Measurements from ENCODE around the gene ABHD2. TPM values are rescaled to one million over a fixed set of nuclear protein-coding genes. Genes with fewer than 3 reads are reported as not detected.

ABHD2 gene
- total and polyA plus RNA-seq, 2 donors, result 16.0 to 41.0 TPM

DNA sequence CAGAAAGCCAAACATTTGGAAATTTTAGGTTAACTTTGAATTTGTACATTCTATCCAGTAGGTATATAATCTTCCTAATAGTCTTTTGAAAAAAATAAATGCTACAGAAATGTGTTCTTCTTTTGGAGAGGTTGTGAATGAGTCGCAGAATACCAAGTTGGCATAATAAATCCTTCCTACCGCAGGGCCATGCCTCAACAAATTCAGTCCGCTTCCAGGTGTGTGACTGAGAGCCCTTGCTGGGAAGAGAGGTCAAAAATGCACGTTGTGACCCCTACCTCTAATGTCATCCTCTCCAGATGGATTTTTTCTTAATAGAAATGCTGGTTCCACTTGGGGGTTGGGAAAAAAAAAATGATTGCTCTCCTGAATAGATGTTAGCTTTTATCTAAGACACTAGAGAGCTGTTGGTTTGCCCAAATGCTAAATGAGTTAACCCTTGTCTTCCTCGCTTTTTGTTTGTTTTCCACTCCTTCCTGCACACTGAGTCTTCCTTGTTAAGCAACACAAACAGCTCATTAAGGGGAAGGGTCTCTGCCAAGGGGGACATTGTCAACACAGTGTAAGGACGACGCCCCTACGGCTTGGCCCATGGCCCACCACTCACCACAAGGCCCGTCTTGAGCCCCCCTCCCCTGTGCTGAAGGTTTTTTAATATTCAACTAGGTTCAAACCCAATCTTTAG is 99.2 kb downstream of the ABHD2 start:
- no peak for DNase-seq (ENCODE audit: extremely low spot score)
- Histone ChIP-seq H3K4me3 (ENCODE audit: low read depth, low read length) (no peak overlapping the region), H3K36me3 (ENCODE audit: insufficient read depth) (peaks cover 5% of the 10 kb centered on the region), H3K27ac (ENCODE audit: low read depth) (no peak overlapping the region), H3K4me1 (ENCODE audit: insufficient read depth) (no peaks in the 10 kb centered on the region)
- 88% methylated on average over 9 of the region's 9 CpGs for WGBS

DNA sequence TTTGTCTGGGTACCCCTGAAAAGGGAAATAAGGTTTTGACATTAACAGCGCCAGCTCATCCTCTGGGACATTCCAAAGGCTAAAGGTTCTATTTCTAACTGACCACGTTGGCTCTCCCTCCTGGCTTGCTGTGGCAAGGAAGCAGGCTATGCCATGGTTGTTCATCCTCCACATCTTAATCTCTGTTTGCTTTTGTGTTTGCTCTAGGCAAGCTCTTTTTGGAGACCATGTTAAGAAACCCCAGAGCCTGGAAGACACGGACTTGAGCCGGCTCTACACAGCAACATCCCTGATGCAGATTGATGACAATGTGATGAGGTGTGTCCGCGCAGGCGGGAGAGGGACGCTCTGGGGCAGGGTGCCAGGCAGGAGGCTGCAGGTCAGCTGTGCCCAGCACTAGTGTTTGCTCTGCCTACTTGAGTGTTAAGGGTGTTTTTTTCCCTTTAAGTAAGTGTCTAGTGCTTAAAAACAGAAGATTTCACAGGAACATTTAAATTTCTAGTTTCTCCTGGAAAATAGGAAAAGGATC is 99.8 kb downstream of the ABHD2 start:
- Histone ChIP-seq H3K4me3 (ENCODE audit: low read depth, low read length) (no peak overlapping the region), H3K4me1 (ENCODE audit: insufficient read depth) (no peaks in the 10 kb centered on the region), H3K27ac (ENCODE audit: low read depth) (no peak overlapping the region), H3K36me3 (ENCODE audit: insufficient read depth) (peaks cover 5% of the 10 kb centered on the region)
- WGBS, result 93% methylated on average over 8 of the region's 8 CpGs
- no peak for DNase-seq (ENCODE audit: extremely low spot score)

DNA sequence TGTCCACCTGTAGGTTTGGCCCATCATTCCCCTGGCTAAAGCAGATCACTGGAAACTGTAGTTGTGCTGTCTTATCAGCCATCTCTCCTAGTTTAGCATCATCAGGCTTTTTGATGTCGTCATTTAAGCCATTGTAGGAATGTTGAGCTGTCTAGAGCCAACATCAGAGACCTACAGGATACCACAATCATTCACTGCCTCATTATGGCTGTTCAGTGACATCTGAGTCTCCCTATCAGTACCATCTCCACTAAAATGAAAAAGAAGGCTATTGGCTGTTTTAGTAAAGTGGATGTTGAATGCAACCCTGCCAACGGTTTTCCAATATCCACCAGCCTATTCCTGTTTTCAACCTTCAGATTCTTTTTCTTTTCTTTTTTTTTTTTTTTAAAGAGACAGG is 103.9 kb downstream of the ABHD2 start:
- Histone ChIP-seq H3K36me3 (ENCODE audit: insufficient read depth) (peaks cover 4% of the 10 kb centered on the region), H3K27ac (ENCODE audit: low read depth) (no peak overlapping the region), H3K4me1 (ENCODE audit: insufficient read depth) (no peaks in the 10 kb centered on the region), H3K4me3 (ENCODE audit: low read depth, low read length) (no peak overlapping the region)
- DNase-seq (ENCODE audit: extremely low spot score), result no peak
- 64% methylated on average over 2 of the region's 2 CpGs for WGBS

DNA sequence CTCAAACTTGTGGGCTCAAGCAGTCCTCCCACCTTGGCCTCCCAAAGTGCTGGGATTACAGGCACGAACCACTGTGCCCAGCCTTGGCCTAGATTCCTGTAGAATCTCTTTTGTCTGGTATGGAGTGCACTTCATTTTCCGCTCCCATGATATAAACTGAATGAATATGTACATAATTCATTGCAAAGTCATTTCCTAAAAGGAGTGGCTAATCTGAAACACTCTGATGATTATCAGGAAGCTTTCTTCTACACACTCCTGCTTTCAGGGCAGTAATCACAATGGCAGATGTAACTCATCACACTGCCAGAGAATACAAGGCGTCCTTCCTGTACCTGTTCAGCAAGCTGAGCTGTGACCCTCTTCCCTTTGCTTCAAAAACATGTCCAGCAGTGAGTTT is 104.5 kb downstream of the ABHD2 start:
- no peak overlapping the region for H3K4me3 ChIP-seq (ENCODE audit: low read depth, low read length)
- WGBS, result 89% methylated on average over 3 of the region's 3 CpGs
- H3K36me3 ChIP-seq (ENCODE audit: insufficient read depth), result peaks cover 4% of the 10 kb centered on the region

DNA sequence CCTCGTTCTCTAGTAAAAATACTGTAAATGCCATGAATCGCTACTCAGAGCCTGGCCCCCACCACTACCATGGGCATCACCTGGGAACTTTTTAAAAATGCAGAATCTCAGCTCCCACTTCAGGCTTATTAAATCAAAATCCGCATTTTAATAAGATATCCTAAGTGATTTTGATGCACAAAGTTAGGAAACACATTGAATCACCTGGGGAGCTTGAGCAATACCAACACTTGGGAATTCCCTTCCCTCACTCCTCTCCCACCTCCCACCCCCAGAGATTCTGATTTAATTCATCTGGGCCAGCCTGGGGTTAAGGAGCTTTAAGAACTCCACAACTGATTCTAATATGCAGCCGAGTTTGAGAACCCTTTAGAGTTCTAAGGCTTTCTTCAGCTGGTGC is 106.4 kb downstream of the ABHD2 start:
- Histone ChIP-seq H3K4me3 (ENCODE audit: low read depth, low read length) (no peak overlapping the region), H3K36me3 (ENCODE audit: insufficient read depth) (peaks cover 4% of the 10 kb centered on the region), H3K4me1 (ENCODE audit: insufficient read depth) (no peaks in the 10 kb centered on the region), H3K27ac (ENCODE audit: low read depth) (no peak overlapping the region)
- 88% methylated on average over 4 of the region's 4 CpGs for WGBS
- no peak for DNase-seq (ENCODE audit: extremely low spot score)

More for the DNA sequence above, 104.5 kb downstream of the ABHD2 start:
- H3K4me1 ChIP-seq (ENCODE audit: insufficient read depth), result no peaks in the 10 kb centered on the region
- H3K27ac ChIP-seq (ENCODE audit: low read depth), result no peak overlapping the region
- no peak for DNase-seq (ENCODE audit: extremely low spot score)

DNA sequence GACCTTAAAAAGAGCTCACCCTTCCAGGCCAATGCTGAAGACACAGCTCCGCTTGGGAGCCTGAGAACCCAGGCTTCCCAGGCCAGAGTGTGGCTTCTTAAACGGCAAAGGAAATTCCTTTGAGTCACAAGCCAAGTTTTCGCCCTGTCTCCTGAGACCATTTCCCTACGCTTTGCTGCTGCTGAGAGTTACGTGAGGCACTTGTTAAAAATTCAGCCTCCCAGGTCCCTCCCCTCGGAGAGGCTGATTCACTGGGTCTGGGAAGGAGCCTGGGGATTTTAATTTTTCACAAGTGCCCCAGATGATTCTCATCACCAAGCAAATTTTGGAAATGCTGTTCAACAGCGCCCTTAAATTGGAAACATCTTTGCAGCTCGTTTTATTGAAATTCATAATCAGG is 107.6 kb downstream of the ABHD2 start:
- H3K4me3 ChIP-seq (ENCODE audit: low read depth, low read length), result no peak overlapping the region
- no peaks in the 10 kb centered on the region for H3K4me1 ChIP-seq (ENCODE audit: insufficient read depth)
- H3K27ac ChIP-seq (ENCODE audit: low read depth), result no peak overlapping the region
- 75% methylated on average over 8 of the region's 8 CpGs for WGBS
- peaks cover 4% of the 10 kb centered on the region for H3K36me3 ChIP-seq (ENCODE audit: insufficient read depth)
- no peak for DNase-seq (ENCODE audit: extremely low spot score)

DNA sequence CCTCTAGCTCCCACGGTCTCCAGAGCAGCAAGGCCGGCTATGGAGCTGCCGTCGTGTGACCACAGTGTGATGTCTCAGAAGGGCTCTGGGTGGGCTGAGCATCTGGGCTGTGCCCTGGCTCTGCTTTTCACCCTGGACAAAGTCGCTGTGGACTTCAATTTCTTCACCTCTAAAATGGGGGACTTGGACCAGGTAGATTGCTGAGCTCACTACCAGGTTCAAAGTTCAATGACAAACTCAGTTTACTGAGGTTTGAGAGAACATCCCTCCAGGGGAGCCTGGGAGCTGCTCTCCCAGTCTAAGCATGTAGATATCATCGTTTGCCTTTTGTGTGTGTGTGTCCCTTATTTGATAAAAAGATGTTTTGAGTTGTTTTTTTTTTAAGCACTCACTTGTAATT is 108.0 kb downstream of the ABHD2 start:
- Histone ChIP-seq H3K4me3 (ENCODE audit: low read depth, low read length) (no peak overlapping the region), H3K27ac (ENCODE audit: low read depth) (no peak overlapping the region), H3K36me3 (ENCODE audit: insufficient read depth) (peaks cover 4% of the 10 kb centered on the region), H3K4me1 (ENCODE audit: insufficient read depth) (no peaks in the 10 kb centered on the region)
- DNase-seq (ENCODE audit: extremely low spot score), result no peak
- 90% methylated on average over 6 of the region's 6 CpGs for WGBS

DNA sequence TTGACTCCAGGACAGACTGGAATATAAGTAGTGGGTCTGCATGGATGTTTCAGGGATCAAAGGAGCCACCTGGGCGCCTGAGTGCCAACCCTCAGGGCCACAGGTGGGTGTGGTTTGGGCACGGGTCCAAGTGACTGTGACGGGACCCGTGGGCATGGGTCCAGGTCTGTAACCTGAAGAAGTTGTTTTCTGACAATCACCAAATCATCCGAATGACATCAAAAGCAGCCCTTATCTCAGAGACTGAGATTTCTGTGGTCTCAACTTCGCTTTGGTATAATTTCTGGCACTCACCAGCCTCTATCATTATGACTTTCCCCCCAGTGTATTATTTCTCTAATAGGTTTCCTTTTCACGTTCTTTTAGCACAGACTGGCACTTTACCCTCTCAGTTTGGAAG is 108.7 kb downstream of the ABHD2 start:
- 53% methylated on average over 7 of the region's 7 CpGs for WGBS
- DNase-seq (ENCODE audit: extremely low spot score), result no peak
- Histone ChIP-seq H3K4me3 (ENCODE audit: low read depth, low read length) (no peak overlapping the region), H3K4me1 (ENCODE audit: insufficient read depth) (no peaks in the 10 kb centered on the region), H3K27ac (ENCODE audit: low read depth) (no peak overlapping the region), H3K36me3 (ENCODE audit: insufficient read depth) (peaks cover 4% of the 10 kb centered on the region)

DNA sequence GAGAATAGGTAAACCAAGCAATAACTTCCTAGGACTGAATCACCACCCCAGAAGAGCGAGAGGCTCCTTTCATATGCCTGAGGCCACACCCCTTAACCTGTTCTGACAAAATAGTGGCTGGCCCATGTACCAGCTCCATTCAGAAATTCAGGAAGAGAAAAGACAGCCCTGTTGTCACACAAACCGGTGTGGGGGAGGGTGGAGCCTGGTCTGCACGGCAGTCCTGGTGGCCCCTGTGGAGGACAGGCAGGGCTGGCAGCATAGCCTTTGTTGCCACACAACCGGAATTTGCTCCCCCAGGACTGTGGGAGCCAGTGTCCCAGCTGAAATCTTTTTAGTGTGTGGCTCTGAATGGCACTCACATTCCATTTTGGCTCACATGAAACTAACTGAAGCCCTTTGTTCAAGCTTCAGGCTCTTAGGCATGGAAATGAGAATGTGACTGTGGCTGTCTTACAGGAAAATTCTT is 109.3 kb downstream of the ABHD2 start:
- peak; percentile 39 for DNase-seq (ENCODE audit: extremely low spot score)
- no peak overlapping the region for H3K27ac ChIP-seq (ENCODE audit: low read depth)
- H3K36me3 ChIP-seq (ENCODE audit: insufficient read depth), result peaks cover 4% of the 10 kb centered on the region
- no peak overlapping the region for H3K4me3 ChIP-seq (ENCODE audit: low read depth, low read length)
- H3K4me1 ChIP-seq (ENCODE audit: insufficient read depth), result no peaks in the 10 kb centered on the region
- 56% methylated on average over 4 of the region's 4 CpGs for WGBS

DNA sequence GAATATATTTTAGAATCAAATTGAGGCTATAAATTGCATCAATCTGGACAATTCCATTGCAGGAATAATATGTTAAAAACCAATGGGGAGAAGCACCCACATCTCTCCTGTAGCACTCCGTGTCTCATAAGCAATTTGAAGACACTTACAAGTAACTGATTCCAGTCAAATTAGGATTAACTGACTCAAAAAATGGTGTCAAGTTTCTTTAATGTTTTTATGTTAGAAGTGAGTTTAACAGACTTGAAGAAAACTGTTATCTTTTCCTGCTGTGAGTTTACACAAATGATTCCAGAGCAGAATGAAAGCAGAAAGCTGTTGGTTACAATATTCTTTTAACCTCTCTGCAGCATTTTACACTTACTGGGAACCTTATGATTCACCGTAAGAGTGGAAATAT is 109.9 kb downstream of the ABHD2 start:
- H3K4me1 ChIP-seq (ENCODE audit: insufficient read depth), result no peaks in the 10 kb centered on the region
- H3K27ac ChIP-seq (ENCODE audit: low read depth), result no peak overlapping the region
- peaks cover 4% of the 10 kb centered on the region for H3K36me3 ChIP-seq (ENCODE audit: insufficient read depth)
- no peak overlapping the region for H3K4me3 ChIP-seq (ENCODE audit: low read depth, low read length)
- 68% methylated on average over 2 of the region's 2 CpGs for WGBS
- no peak for DNase-seq (ENCODE audit: extremely low spot score)

DNA sequence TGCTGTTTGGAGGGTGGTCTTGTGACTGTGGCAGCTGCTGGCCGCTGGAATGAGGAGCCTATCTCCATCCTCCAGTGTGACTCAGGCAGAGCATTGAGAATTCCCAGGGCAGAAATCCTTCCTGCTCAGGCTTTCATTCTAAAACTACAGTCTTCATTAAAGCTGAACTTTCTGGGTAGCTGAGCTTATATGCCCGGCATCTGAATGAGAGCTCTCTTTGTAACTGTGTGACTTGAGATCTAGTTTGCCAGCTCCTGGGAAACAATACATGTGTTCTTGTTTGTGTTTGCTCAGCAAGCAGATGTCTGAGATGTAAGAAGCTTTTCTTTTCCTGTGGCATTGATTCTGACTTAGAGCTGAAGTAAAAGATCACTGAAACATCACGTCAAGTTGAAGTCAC is 110.7 kb downstream of the ABHD2 start:
- no peak overlapping the region for H3K27ac ChIP-seq (ENCODE audit: low read depth)

DNA sequence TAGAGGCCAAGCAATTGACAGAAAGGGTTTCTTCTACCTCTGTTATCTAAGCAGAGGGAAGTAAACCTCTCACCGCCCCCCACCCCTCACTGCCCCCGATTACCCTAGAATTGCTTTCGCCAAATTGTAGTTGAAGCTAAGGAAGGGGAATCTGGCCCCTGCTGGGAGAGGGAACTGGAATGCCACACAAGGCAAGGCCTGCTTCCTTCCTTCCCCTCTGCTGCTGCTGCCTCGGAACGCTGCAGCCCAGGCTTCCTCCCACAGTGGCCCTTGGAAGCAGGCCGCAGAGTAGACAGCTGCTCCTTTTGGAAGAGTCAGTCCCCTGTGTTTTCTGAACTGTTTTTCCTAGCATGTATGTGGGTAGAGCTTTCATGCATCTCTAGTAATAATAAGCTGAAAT is 111.5 kb downstream of the ABHD2 start:
- peaks cover 2% of the 10 kb centered on the region for H3K36me3 ChIP-seq (ENCODE audit: insufficient read depth)
- no peak overlapping the region for H3K27ac ChIP-seq (ENCODE audit: low read depth)

More for the DNA sequence above, 110.7 kb downstream of the ABHD2 start:
- no peak overlapping the region for H3K4me3 ChIP-seq (ENCODE audit: low read depth, low read length)
- H3K4me1 ChIP-seq (ENCODE audit: insufficient read depth), result no peaks in the 10 kb centered on the region
- peaks cover 4% of the 10 kb centered on the region for H3K36me3 ChIP-seq (ENCODE audit: insufficient read depth)
- DNase-seq (ENCODE audit: extremely low spot score), result no peak
- WGBS, result 73% methylated on average over 3 of the region's 3 CpGs

DNA sequence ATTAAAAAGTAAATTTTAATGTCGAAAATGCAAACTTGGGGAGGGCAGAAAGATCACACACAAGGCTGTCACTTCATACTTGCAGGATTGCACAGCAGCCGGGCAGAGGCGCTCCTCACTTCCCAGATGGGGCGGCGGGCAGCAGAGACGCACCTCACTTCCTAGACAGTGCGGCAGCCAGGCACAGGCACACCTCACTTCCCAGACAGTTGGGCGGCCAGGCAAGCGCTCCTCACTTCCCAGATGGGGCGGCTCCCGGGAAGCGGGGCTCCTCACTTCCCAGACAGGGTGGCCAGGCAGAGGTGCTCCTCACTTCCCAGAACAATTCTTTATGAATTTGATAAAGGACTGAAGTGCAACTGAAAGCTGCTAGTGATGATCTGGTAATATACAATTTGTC is 111.9 kb downstream of the ABHD2 start:
- no peak overlapping the region for H3K27ac ChIP-seq (ENCODE audit: low read depth)
- 92% methylated on average over 12 of the region's 12 CpGs for WGBS
- no peak overlapping the region for H3K4me3 ChIP-seq (ENCODE audit: low read depth, low read length)
- H3K4me1 ChIP-seq (ENCODE audit: insufficient read depth), result no peaks in the 10 kb centered on the region
- DNase-seq (ENCODE audit: extremely low spot score), result no peak
- H3K36me3 ChIP-seq (ENCODE audit: insufficient read depth), result no peaks in the 10 kb centered on the region

More for the DNA sequence above, 111.5 kb downstream of the ABHD2 start:
- H3K4me3 ChIP-seq (ENCODE audit: low read depth, low read length), result no peak overlapping the region
- DNase-seq (ENCODE audit: extremely low spot score), result no peak
- no peaks in the 10 kb centered on the region for H3K4me1 ChIP-seq (ENCODE audit: insufficient read depth)
- WGBS, result 67% methylated on average over 6 of the region's 6 CpGs

DNA sequence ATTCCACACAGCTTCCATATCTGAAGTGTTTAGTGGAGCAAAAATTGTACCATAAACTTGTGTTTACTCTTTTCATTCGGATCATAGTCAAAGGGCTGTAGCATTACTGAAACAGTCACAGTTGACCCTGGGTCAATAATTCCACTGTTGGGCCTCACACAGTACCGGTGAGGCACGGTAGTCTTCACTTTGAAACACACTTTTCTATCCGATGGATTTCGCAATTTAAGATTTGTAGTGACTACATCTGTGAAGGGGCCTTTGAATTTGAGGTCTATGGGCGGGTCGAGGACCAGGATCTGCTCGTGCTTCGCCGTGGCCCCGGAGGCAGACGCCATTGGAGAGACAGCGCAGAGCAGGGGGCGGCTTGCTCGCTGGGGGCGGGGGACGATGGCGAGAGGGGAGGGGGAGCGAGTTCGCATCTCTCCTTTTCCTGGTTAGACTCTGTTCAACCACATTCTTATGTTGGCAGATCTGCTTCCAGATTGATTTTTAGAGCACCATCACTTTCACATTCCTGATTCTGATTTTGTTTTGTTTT is 113.3 kb downstream of the ABHD2 start:
- 81% methylated on average over 20 of the region's 20 CpGs for WGBS
- no peak overlapping the region for H3K27ac ChIP-seq (ENCODE audit: low read depth)
- no peaks in the 10 kb centered on the region for H3K36me3 ChIP-seq (ENCODE audit: insufficient read depth)
- DNase-seq (ENCODE audit: extremely low spot score), result no peak
- H3K4me3 ChIP-seq (ENCODE audit: low read depth, low read length), result no peak overlapping the region
- H3K4me1 ChIP-seq (ENCODE audit: insufficient read depth), result no peaks in the 10 kb centered on the region
